GM04503 (cell line): ENCODE data around the gene SLTM.
"Not testable (repeated sequence)": the region's sequence is repeated elsewhere in the genome, so short reads cannot be mapped to it uniquely, and the experiment has no call there.

Experiments
- DNase-seq: peaks from one replicate; pipeline ENCODE4 v3.0.0-alpha.2; 2012; ENCODE audit warnings: low read depth

Gene SLTM

GRCh38 chr15:58876306-58877106 is 57.0 kb downstream of the SLTM start:
- DNase-seq, result no peak

GRCh38 chr15:58875343-58875742 is 58.1 kb downstream of the SLTM start:
- DNase-seq, result no peak

- DNase-seq, result peak; percentile 60
These were observed 60.2 kb downstream of the SLTM start for GRCh38 chr15:58873267-58873666.

GRCh38 chr15:58870451-58870850 is 63.0 kb downstream of the SLTM start:
- no peak for DNase-seq

GRCh38 chr15:58867926-58868325 is 65.6 kb downstream of the SLTM start:
- DNase-seq, result no peak

- DNase-seq, result no peak
These were observed 68.0 kb downstream of the SLTM start for GRCh38 chr15:58865425-58865880.

GRCh38 chr15:58864602-58865424 is 68.7 kb downstream of the SLTM start:
- no peak for DNase-seq

GRCh38 chr15:58862326-58862725 is 71.2 kb downstream of the SLTM start:
- no peak for DNase-seq

- not testable (repeated sequence) for DNase-seq
These were observed 76.9 kb downstream of the SLTM start for GRCh38 chr15:58856621-58857020.

GRCh38 chr15:58856086-58856485 is 77.4 kb downstream of the SLTM start:
- DNase-seq, result no peak

- DNase-seq, result no peak
These were observed 78.9 kb downstream of the SLTM start for GRCh38 chr15:58854593-58854992.

- DNase-seq, result no peak
These were observed 81.1 kb downstream of the SLTM start for GRCh38 chr15:58852347-58852746.

GRCh38 chr15:58851205-58851604 is 82.3 kb downstream of the SLTM start:
- not testable (repeated sequence) for DNase-seq

- no peak for DNase-seq
These were observed 90.6 kb downstream of the SLTM start for GRCh38 chr15:58842713-58843396.

GRCh38 chr15:58840048-58840447 is 93.4 kb downstream of the SLTM start:
- DNase-seq, result no peak

GRCh38 chr15:58839485-58839884 is 94.0 kb downstream of the SLTM start:
- DNase-seq, result no peak

- DNase-seq, result not testable (repeated sequence)
These were observed 99.6 kb downstream of the SLTM start for GRCh38 chr15:58833681-58834426.

- DNase-seq, result no peak
These were observed 102.9 kb downstream of the SLTM start for GRCh38 chr15:58830556-58830955.
